Adrenal gland (tissue), 5 donors: Measurements from ENCODE around the gene ITIH2.

ENCODE experiments used
- POLR2A ChIP-seq, 2 donors: fragments of 450-650 bp; IDR thresholded peaks; one replicate each; pipeline ENCODE4 v1.6.1; 2017; ENCODE audit warnings: antibody characterized with exemption in 2 of 2, mild to moderate bottlenecking in 2 of 2, moderate library complexity in 1 of 2
- TF ChIP-seq, protein P1 (sequence below), 6 experiments: fragments of 450-650 bp in 4 of 6; fragments of 200-600 bp in 2 of 6; sonication (generic) in 1 of 6; IDR thresholded peaks; 1 replicate in 5 of 6; 2 replicates in 1 of 6; pipeline versions ENCODE4 v1.5.1 to v1.8.0; 2016 to 2021; ENCODE audit warnings: antibody characterized with exemption in 6 of 6, mild to moderate bottlenecking in 2 of 6, moderate library complexity in 1 of 6
- donor health status: DM: no; HTN: no; CAD: no.

DNA sequence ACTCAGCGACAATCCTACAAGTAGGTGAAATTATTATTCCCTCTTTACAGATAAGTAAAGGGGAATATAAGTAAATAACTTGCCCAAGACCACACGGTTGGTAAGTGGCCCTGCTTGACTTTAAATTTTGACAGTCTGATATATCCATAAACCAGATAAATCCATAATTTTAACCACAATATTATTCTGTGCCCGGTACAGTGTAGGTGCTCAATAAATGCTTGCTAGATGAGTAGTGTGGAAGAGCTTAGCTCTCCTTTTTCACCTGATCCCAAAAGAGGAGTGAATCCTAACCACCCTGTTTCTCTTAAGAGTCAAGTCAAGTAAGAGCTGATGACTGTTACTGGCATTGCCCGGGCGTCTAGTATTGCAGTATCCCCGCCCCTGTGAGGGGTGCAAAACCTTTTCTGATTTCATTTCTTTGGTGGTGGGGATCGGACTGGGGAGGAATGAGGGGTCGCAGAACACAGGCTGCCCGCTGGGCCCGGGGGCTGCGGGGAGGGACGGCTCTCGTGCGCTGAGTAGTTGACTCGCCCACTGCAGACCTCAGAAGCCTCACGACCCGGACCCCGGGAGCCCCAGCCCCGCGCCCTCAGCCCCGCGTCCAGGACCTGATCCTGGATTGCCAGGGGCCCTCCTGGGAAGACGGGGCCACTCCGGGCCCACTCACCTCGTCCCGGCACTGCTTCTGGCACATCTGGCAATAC is 84.2 kb downstream of the ITIH2 start:
- no peak for TF ChIP-seq POLR2A (IDR thresholded peaks at IDR 0.05)
- TF ChIP-seq, protein P1, sequence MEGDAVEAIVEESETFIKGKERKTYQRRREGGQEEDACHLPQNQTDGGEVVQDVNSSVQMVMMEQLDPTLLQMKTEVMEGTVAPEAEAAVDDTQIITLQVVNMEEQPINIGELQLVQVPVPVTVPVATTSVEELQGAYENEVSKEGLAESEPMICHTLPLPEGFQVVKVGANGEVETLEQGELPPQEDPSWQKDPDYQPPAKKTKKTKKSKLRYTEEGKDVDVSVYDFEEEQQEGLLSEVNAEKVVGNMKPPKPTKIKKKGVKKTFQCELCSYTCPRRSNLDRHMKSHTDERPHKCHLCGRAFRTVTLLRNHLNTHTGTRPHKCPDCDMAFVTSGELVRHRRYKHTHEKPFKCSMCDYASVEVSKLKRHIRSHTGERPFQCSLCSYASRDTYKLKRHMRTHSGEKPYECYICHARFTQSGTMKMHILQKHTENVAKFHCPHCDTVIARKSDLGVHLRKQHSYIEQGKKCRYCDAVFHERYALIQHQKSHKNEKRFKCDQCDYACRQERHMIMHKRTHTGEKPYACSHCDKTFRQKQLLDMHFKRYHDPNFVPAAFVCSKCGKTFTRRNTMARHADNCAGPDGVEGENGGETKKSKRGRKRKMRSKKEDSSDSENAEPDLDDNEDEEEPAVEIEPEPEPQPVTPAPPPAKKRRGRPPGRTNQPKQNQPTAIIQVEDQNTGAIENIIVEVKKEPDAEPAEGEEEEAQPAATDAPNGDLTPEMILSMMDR (IDR thresholded peaks at IDR 0.05): no peak
